Fibroblast of mammary gland (primary cell): ENCODE measurements around the gene GALNT18.

Source experiments
- DNase-seq: peaks from one replicate; pipeline ENCODE4 v3.0.0-alpha.2; 2010; ENCODE audit warnings: low read depth
- H3K4me3 ChIP-seq: 2 replicates; pipeline ENCODE4 v1.5.1; 2011; ENCODE audit warnings: low read depth, mild to moderate bottlenecking, low read length, moderate library complexity; ENCODE audit not compliant: control insufficient read depth
- TF ChIP-seq, protein P1 (sequence below): conservative IDR thresholded peaks from 2 replicates; pipeline ENCODE4 v1.5.1; 2011; ENCODE audit warnings: low read depth, low read length, inconsistent platforms; ENCODE audit not compliant: control insufficient read depth, insufficient read depth

The GALNT18 gene

DNA sequence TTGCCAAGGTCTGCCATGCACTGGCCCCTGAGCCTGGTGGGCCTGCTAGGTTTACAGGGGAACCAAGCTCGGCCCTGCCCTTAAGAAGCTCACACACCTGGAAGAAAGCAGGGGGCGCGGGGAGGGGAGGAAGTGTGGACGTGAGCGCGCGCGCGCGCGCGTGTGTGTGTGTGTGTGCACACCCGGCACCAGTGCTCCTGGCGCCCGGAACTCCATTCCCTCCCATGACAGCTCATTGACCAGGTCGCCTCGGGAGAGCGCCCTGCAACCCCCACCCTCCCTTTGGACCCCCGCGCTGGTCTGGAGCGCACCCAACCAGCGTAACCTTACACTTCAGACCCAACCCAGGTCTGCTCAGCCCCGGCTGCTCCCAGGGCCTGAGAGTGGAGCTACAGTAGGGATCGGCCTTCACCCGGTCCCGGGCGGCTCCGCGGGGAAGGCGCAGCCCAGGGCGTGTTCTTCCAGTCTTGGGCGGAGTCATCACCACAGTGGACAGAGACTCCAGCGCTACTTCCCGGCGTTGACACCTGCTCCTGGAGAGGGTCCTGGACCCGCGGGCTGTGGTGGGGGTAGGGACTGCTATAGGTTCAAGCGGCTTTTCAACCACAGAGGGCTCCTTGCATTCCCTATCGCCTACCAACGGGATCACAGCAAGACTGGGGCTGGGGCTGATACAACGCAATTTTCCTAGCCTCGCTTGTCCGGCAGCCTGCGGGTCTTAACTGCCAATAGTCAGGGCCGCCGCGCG is 1.5 kb downstream of the GALNT18 start:
- TF ChIP-seq, protein P1, sequence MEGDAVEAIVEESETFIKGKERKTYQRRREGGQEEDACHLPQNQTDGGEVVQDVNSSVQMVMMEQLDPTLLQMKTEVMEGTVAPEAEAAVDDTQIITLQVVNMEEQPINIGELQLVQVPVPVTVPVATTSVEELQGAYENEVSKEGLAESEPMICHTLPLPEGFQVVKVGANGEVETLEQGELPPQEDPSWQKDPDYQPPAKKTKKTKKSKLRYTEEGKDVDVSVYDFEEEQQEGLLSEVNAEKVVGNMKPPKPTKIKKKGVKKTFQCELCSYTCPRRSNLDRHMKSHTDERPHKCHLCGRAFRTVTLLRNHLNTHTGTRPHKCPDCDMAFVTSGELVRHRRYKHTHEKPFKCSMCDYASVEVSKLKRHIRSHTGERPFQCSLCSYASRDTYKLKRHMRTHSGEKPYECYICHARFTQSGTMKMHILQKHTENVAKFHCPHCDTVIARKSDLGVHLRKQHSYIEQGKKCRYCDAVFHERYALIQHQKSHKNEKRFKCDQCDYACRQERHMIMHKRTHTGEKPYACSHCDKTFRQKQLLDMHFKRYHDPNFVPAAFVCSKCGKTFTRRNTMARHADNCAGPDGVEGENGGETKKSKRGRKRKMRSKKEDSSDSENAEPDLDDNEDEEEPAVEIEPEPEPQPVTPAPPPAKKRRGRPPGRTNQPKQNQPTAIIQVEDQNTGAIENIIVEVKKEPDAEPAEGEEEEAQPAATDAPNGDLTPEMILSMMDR = no peak

GRCh38 chr11:11618973-11619435 is 2.8 kb downstream of the GALNT18 start:
- TF ChIP-seq, protein P1 = no peak
- H3K4me3 ChIP-seq = no peak overlapping the region
- no peak for DNase-seq

More for the DNA sequence above, 1.5 kb downstream of the GALNT18 start:
- peak overlapping the region; percentile 57 for H3K4me3 ChIP-seq
- DNase-seq = peak; percentile 24

GRCh38 chr11:11615086-11615485 is 6.7 kb downstream of the GALNT18 start:
- TF ChIP-seq, protein P1 = no peak
- H3K4me3 ChIP-seq = no peak overlapping the region
- DNase-seq = no peak

GRCh38 chr11:11612439-11612838 is 9.4 kb downstream of the GALNT18 start:
- DNase-seq = no peak
- TF ChIP-seq, protein P1 = no peak
- H3K4me3 ChIP-seq = no peak overlapping the region

GRCh38 chr11:11611381-11611780 is 10.4 kb downstream of the GALNT18 start:
- no peak overlapping the region for H3K4me3 ChIP-seq
- DNase-seq = no peak
- TF ChIP-seq, protein P1 = no peak

DNA sequence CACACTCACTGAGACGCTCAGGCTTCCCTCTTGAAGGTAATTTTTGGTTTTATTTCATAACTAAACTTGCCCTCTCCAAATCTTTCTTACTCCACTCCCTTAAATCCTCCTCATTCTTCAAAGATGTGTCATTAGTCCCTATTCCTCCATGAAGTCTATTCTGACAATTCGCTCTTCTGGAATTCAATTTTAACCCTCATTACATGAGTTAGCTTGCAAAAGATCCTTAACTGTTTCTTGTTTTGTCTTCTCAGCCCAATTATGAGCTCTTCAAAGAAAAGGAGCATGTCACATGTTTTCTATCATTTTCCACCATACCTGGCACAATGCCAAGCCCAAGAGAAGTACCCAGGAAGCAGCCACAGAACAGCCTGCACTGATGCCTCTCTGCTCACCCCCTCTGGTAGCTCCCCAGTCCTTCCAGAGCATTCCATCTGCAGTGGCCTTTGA is 13.0 kb downstream of the GALNT18 start:
- DNase-seq = peak; percentile 47
- H3K4me3 ChIP-seq = no peak overlapping the region
- TF ChIP-seq, protein P1 = no peak
